Subcutaneous adipose tissue (tissue), 4 donors: Measurements from ENCODE around the gene ATXN7L1. TPM values are rescaled to one million over a fixed set of nuclear protein-coding genes. Genes with fewer than 3 reads are reported as not detected.

ENCODE experiments used
- CTCF ChIP-seq: fragments of 450-650 bp; IDR thresholded peaks from one replicate; pipeline ENCODE4 v1.5.1; 2016; ENCODE audit warnings: low read depth, mild to moderate bottlenecking, control low read depth, antibody characterized with exemption, moderate library complexity
- total RNA-seq, 4 donors: library from RNA; depleted of rRNA; stranded (reverse); fragments of >200 nt; gene quantifications; one replicate each; pipeline ENCODE4 v1.1.0, GENCODE V29; 2016

ATXN7L1 gene
- total RNA-seq, 4 donors from 2014 or later, result 11.5 to 29.2 (median 13.3) TPM

GRCh38 chr7:105811189-105811847 lies 65.1 kb downstream of the ATXN7L1 start:
- no peak for TF ChIP-seq CTCF

- TF ChIP-seq CTCF, result no peak
Observed at GRCh38 chr7:105810556-105810955, 65.8 kb downstream of the ATXN7L1 start.

GRCh38 chr7:105808703-105809590 lies 67.5 kb downstream of the ATXN7L1 start:
- no peak for TF ChIP-seq CTCF

- no peak for TF ChIP-seq CTCF
Observed at GRCh38 chr7:105808209-105808608, 68.2 kb downstream of the ATXN7L1 start.

GRCh38 chr7:105807448-105807762 lies 69.0 kb downstream of the ATXN7L1 start:
- TF ChIP-seq CTCF, result no peak

GRCh38 chr7:105806592-105807447 lies 69.6 kb downstream of the ATXN7L1 start:
- TF ChIP-seq CTCF, result no peak
